Measurements from ENCODE around the gene KCNIP1. TPM values are rescaled to one million over a fixed set of nuclear protein-coding genes. Genes with fewer than 3 reads are reported as not detected.

Gene KCNIP1
- total and polyA plus RNA-seq, 9 of the 15 experiments (the other 6 are each of a cell fraction or from before 2014, with no cell fraction given) = not detected

- TF ChIP-seq FOXJ3 (CRISPR knock-in tag; IDR thresholded peaks at IDR 0.05) (no peak), HLTF (IDR thresholded peaks at IDR 0.05) (no peak), RBM15 (IDR thresholded peaks at IDR 0.05; ENCODE audit: insufficient read depth, low read length) (no peak), ZNF696 (CRISPR knock-in tag; conservative IDR thresholded peaks at IDR 0.05) (no peak), PATZ1 (CRISPR knock-in tag; IDR thresholded peaks at IDR 0.05; ENCODE audit: borderline replicate concordance) (no peak), KAT8 (IDR thresholded peaks at IDR 0.05; ENCODE audit: low read depth) (no peak), ZC3H11A (IDR thresholded peaks at IDR 0.05; ENCODE audit: low read depth, low read length) (no peak), ZNF766 (CRISPR knock-in tag; conservative IDR thresholded peaks at IDR 0.05) (no peak), ATF7 (IDR thresholded peaks at IDR 0.05) (0 out of 2 replicates have a peak, but pooled peaks have one; percentile 19), ZNF23 (CRISPR knock-in tag; IDR thresholded peaks at IDR 0.05) (no peak), ILF3 (IDR thresholded peaks at IDR 0.05; ENCODE audit: borderline replicate concordance) (no peak), BCL6 (CRISPR knock-in tag; IDR thresholded peaks at IDR 0.05) (no peak), PKNOX1 (IDR thresholded peaks at IDR 0.05) (no peak), BCLAF1 (IDR thresholded peaks at IDR 0.05; ENCODE audit: borderline replicate concordance in 1 of 2, control insufficient read depth in 1 of 2, low read depth in 2 of 2, low read length in 1 of 2) (no peak)
Measured at GRCh38 chr5:170711300-170711699, 207.5 kb downstream of the KCNIP1 start (continued).
